ENCODE results near the gene RASSF1.

RASSF1 gene, protein sequence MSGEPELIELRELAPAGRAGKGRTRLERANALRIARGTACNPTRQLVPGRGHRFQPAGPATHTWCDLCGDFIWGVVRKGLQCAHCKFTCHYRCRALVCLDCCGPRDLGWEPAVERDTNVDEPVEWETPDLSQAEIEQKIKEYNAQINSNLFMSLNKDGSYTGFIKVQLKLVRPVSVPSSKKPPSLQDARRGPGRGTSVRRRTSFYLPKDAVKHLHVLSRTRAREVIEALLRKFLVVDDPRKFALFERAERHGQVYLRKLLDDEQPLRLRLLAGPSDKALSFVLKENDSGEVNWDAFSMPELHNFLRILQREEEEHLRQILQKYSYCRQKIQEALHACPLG

DNA sequence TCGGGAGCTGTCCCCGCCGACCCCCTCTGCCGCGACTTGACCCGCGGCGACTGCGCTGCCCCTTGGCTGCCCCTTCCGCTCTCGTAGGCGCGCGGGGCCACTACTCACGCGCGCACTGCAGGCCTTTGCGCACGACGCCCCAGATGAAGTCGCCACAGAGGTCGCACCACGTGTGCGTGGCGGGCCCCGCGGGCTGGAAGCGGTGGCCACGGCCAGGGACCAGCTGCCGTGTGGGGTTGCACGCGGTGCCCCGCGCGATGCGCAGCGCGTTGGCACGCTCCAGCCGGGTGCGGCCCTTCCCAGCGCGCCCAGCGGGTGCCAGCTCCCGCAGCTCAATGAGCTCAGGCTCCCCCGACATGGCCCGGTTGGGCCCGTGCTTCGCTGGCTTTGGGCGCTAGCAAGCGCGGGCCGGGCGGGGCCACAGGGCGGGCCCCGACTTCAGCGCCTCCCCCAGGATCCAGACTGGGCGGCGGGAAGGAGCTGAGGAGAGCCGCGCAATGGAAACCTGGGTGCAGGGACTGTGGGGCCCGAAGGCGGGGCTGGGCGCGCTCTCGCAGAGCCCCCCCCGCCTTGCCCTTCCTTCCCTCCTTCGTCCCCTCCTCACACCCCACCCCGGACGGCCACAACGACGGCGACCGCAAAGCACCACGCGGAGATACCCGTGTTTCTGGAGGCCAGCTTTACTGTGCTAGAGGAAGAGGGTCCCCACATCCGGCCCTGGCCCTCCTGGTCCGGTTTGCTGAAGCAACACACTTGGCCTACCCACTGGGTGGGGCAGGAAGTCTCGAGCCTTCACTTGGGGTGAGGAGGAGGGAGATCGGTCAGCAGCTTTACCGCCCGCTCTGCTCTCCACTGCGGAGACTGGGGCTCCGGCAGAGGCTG lies at the start of gene RASSF1:
Gene RASSF1, minus strand, starts transcription at position 389 of the 882 bp plus-strand sequence. Its CDS starts 31 bp downstream, at position 358.
- peak within 1 kb of the TSS; percentile 64 for H3K4me3 ChIP-seq (ENCODE audit: low read depth, low read length)
- TF ChIP-seq, protein P1, sequence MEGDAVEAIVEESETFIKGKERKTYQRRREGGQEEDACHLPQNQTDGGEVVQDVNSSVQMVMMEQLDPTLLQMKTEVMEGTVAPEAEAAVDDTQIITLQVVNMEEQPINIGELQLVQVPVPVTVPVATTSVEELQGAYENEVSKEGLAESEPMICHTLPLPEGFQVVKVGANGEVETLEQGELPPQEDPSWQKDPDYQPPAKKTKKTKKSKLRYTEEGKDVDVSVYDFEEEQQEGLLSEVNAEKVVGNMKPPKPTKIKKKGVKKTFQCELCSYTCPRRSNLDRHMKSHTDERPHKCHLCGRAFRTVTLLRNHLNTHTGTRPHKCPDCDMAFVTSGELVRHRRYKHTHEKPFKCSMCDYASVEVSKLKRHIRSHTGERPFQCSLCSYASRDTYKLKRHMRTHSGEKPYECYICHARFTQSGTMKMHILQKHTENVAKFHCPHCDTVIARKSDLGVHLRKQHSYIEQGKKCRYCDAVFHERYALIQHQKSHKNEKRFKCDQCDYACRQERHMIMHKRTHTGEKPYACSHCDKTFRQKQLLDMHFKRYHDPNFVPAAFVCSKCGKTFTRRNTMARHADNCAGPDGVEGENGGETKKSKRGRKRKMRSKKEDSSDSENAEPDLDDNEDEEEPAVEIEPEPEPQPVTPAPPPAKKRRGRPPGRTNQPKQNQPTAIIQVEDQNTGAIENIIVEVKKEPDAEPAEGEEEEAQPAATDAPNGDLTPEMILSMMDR (IDR thresholded peaks at IDR 0.05; ENCODE audit: low read depth, low read length), result no peak

DNA sequence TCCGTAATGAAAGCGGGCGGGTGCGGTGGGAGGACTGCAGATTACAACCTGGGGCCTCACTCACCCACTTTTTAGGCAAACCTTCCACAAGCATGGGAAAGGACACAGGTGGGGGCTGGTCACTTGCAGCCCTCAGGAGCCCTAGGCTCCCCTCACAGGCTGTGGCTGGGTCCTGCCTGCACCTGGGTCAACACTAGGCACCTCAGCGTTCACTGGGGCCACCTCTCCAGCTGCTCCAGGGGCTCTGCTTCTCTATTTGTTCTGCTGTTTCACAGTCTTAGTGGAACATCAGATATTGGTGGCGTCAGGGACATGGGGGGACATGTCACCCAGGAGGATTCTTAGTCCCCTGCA lies 48.8 kb upstream of the RASSF1 start:
- TF ChIP-seq, protein P1 (IDR thresholded peaks at IDR 0.05; ENCODE audit: low read depth, low read length), result no peak
- H3K4me3 ChIP-seq (ENCODE audit: low read depth, low read length), result no peak overlapping the region

DNA sequence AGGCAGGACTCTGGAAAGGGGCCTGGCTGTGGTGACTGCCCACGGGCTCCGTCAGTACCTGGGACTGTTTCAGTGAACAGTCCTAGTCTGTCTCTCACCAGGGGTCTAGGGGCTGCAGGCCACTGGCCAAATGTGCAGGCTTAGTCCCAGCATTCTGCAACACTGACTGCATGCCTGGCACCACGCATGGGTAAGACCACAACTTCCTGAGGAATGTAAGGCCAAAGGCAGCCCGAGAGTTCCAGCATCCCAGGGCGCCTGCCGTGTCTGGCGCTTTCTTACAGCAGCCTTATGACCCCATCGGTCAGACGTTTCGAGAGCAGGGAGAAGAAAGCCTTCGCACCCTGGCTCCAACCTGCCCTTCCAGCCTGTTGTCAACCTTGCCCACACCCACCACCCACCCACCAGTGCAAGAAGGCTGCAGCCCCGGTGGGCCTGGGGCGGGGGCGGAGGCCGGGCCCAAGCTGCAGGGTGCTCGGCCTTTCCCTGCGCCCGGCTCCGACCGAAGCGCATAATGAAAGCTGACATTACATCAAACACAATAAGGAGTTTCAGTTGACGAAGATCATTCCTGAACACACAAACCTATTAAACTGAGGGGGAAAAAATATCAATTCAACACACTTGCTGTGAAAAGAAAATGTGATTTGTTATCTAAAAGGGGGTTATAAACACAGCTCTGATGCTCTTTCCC lies 48.2 kb upstream of the RASSF1 start:
- no peak overlapping the region for H3K4me3 ChIP-seq (ENCODE audit: low read depth, low read length)

DNA sequence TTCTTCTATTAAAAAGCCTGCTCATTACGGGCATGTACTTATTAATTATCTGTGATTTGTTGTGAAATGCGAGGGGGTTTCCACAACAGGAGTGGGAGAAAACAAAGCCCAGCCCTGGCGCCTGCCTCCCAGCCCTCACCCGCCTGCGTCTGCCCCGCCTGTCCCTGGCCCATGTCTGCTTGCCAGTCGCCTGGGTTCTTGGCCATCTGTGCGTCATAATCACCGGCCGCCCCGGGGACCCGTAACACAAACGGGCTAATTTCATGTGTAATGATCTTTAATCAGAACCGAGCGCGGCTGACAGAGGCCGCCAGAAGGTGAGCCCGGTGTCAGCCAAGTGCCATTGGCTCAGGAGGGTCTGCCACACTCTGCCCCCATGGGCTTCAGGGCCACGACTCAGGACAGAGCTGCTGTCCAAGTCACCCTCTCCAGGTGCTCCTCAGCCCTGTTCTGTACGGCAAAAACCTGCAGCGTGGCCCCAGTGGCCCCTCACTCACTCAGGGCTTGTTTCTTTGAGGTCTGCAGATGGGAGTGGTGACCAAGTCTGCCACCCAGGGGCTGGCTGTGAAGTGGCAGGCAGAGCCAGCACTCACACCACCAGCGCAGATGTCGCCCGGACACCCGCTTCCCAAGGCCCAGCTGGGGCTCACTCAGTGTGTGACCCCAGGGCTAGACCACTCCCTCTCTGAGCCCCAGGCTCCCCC lies 47.5 kb upstream of the RASSF1 start:
- H3K4me3 ChIP-seq (ENCODE audit: low read depth, low read length), result no peak overlapping the region
- TF ChIP-seq, protein P1 (IDR thresholded peaks at IDR 0.05; ENCODE audit: low read depth, low read length), result no peak

More for the DNA sequence above, 48.2 kb upstream of the RASSF1 start:
- TF ChIP-seq, protein P1 (IDR thresholded peaks at IDR 0.05; ENCODE audit: low read depth, low read length), result no peak

DNA sequence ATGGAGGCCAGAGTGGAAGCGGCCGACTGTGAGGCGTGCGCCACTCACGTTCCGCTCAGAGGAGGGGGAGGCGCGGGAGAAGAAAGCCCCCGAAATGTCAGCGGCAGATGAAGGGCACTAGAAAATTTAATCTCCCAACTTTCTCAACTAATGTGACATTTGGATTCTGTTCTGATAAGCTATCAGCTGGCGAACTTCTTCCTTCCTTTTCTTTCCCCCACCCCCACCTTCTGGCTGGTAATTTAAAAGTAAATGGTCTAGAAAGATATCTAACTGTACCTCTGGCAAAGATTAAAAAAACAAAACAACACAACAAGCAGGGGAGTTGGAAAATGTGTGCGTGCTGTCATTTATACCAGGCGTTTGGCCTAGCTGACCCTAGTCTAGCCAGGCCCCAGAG lies 45.1 kb upstream of the RASSF1 start:
- TF ChIP-seq, protein P1 (IDR thresholded peaks at IDR 0.05; ENCODE audit: low read depth, low read length), result no peak
- H3K4me3 ChIP-seq (ENCODE audit: low read depth, low read length), result no peak overlapping the region

DNA sequence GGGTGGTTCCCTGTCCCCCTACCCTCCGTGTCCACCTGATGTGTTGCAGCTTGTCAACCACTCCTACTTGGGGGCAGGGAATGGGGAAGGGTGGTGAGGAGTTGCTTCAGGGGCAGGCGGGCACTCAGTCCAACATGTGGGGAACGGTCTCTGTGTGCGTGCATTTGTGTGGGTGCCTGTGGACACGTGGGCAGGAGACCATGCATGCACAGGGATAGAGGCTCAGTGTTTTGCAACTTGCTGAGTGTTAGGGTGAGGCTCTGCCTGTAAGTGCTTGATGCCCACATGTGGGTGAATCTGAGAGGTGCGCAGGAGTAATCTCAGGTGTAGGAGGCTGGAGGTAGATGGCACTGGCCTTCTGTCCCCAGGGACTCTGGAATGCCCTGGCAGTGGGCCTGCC lies 43.1 kb upstream of the RASSF1 start:
- H3K4me3 ChIP-seq (ENCODE audit: low read depth, low read length), result no peak overlapping the region
- TF ChIP-seq, protein P1 (IDR thresholded peaks at IDR 0.05; ENCODE audit: low read depth, low read length), result no peak

Data from WI38 (cell line).